Measurements from ENCODE around the gene PSD.

The PSD gene

DNA sequence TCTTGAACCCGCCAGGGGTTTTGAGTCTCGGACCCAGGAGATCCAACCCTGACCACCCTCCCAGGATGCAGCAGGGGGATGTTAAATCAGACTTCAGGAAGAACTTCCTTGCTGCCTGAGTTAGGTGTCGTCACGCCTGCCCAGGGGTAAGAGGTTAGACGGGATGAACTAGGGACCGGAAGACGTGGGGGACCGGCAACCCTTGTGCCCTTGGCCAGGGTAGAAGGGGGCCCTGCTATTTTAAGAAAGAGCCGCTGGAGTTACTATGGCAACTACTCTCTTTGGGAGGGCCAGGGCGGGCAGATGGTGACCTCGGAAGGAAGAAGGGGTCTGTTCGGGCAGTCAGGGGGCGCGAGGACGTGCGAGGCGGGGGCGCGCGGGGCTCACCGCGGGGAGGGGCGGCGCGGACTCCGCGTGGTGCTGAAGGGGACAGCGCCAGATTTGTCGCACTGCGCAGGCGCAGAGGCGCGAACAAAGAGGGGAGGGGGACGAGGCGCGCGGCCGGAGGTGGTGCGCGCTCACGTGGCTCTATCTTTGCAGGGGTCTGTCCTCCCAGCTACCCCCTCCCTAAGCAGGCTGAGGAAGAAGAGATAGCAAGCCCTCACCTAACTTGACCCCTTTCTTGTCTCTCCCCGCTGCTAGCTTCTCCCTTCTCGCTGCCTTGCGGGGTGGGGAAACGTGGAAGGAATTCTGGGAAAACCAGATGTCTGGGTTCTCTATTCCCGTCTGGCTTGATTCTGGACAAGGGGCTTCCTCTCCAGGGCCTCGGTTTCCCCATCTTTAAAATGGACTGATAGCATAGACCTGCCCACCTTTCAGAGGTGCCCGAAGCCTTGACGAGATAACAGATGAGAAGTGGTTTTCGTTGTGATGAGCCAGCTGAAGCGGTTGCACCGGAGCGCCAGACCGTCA, 940 bp upstream of the PSD start:
- no peak for DNase-seq

DNA sequence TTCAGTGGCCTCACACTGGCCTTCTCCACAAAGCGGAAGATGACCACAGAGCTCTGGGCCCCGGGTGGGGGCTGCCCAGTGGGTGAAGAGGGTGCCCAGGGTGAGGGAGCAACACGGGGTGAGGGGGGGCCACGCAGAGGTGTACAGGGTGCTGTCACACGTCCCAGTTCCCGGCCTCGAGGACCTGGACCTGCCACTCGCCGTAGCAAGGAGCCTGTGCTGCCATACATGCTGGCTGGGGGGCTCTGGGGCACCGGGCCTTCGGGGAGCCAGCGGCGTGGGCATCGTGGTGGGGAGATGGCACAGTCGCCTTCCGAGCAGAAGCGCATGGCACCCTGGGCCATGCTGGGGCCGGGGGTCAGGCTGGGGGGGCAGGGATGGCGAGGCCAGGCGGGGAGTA, 1.9 kb downstream of the PSD start:
- DNase-seq = no peak

DNA sequence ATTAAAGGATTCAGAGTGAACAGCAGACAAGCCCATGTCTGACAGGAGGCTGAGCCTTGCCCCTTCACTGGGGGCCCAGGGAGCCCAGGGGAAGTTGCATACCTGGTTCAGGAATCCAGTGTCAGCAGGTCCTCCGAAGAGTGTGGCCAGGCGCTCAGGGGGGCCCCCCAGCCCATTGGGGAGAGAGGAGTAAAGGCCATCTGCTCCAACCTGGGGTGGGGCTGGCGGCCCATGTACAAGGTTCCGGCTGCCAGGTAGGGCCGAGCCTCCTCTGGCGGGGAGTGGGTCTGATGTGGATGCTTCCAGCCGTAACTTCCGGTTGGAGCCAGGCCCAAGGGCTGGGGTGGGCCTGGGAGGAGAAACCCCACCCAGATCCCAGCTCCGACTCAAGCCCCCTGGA, 2.3 kb downstream of the PSD start:
- DNase-seq = no peak

DNA sequence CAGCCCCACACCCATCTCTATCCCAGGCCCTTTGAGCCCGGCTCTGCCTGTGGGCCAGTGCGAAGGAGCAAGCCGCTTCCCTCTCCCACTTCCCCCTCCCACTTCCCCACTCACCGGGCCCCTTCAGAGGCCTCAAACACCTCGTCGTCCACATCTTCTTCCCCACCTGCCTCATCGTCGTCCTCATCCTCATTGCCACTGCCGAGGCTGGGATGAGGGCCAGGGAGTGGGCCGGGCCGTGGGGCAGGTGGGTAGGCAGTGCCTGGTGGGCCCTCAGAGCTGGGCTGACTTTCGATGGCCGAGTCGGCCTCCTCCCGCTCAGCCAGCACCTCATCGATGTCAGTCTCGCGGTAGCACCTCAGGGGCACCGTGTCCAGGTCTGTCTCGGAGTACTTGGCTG, 3.8 kb downstream of the PSD start:
- DNase-seq = no peak

DNA sequence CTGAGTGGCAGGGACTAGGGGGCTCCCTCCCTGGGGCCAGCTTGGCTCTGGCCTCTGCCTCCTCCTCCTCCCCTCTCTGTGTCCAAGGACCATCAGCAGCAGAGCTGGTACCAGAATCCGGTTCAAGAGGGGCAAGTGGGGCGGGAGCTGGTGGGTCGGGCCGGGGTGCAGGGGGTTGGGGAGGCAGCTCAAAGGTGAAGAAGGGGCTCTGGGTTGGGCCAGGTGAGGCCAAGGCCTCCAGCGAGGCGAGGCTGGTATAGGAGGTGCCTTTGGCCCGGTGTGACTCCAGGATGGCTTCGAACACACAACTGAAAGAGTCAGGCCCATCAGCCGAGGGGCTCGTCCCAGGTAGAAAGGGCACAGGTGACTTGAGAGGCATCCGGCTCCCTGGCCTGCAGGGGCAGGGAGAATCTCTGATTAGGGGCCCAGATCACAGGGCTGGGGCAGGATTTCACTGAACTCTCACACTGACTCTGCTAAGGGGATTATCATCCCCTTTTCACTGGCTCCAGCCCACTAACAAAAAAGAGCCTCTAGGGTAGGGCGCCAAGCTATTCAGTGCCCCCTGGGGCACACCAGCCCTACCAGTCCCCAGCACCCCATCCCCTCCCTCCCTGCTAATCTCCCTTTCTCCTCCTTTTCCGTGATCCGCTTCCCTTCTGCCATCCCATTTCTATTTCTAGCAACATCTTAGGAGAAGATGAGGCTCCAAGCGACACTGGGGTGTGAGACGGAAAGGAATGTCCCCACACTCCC, 4.6 kb downstream of the PSD start:
- no peak for DNase-seq

DNA sequence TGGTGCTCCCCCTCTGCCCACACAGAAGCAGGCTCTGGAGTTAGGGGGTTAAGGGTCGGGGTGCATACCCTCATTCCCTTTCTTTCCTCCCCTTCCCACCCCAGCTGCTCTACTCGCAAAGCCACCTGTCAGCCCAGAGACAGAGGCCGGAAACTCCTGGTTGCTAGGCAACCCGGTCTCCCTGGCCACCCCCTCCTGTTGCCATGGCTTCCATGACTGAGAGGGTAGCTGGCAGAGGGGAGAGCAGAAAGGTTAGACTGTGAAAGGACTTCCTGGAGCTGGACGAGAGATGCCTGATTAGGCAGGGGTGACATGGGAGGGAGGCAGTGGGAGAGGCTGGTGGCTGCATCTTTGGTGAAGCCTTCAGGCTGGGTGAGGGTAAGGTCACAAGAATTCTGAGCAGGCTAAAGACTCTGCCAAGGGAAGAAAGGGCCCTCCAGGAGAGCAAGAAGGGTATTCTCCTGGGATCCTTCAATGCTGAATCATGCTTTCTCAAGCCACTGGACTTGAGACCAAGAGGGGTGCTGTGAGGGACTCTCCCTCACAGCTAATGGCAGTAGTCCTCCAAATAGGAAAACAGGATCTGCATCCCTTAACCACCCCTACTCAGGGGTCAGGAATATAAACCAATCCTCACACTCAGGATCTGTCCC, 5.4 kb downstream of the PSD start:
- DNase-seq = peak; percentile 37

DNA sequence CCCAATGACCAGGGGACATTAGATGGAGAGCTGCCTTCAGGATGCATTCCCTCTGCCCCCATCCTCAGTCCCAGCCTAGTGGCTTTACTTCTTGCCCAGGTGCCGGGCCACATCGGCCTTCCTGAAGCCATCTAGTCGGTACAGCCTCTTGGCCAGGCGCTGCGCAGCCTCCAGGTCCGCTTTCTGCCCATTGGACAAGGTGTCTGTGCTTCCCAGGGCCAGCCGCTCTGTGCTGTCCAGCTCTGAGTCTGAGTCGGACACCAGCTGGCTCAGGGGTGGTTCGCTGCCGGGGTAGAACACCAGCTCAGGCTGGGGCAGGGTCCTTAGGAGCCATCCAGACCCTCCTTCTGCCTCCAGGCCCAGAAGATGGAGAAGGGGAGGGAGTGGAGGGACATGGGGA, 6.3 kb downstream of the PSD start:
- DNase-seq = no peak

DNA sequence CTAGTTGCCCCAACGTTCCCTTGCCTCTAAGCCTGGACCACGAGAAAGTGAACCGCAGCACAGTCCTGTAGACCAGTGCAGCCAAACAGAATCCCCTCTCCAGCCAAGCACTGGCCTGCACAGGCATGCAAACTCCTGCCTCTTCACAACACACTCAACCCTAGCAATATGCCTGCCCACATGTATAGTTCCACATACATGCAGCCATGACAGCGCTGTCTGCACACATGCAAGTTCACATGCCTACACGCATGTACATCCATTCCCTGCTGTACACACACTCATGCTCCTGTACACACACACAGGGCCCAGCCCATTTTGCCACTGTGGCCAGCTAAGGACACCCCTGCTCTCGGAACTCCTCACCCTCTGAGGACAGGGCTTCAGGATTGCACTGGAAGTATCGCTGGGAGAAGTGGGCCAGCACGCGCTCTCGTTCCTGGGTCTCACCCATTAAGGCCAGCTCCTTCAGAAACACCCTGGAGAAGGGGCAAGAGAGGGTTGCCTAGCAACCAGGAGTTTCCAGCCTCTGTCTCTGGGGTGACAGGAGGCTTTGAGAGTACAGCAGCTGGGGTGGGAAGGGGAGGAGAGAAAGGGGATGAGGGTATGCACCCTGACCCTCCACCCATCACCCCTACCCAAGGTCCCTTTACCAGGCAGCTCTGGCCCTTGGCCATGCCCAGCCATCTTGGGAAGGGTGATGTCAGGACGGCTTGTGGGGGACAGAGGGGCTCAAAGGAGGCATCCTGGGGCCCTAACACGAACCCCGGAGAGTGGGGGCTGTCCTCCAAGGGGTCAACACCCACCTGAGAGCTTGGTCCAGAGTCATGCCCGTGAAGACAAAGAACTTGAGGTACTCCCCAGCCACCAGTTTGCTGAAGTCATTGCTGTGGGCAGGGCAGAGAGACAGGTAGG, 7.0 kb downstream of the PSD start:
- DNase-seq = no peak

DNA sequence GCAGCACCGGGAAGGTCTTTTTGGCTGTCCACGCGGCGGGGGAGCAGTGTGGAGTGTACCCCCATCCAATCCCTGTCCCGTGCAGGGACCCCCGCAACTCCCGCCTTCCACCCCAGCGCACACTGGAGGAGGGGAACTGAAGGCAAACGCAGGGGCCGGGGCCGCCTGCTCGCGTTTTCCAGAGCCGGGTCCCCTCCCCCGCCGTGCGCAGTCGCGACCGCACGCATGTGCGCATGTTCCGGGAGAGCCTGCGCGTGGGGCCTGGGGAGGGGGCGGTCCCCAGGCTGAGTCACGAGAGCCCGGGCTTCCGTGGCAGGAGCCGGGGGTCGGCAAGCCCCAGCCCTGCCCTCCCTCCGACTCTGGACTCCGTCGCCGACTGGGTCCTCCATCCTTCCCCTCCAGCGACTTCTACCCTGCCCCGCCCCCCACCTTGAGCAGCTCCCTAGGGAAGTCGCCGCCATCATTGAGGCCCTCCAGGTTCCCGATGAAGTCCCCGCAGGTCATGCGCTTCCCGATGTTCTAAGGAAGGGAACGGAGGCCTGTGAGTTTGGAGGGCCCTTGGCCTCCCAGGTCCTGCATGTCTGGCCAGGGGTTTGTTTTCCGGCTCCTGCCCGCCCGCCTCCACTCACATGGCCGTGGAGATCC, 8.0 kb downstream of the PSD start:
- no peak for DNase-seq

DNA sequence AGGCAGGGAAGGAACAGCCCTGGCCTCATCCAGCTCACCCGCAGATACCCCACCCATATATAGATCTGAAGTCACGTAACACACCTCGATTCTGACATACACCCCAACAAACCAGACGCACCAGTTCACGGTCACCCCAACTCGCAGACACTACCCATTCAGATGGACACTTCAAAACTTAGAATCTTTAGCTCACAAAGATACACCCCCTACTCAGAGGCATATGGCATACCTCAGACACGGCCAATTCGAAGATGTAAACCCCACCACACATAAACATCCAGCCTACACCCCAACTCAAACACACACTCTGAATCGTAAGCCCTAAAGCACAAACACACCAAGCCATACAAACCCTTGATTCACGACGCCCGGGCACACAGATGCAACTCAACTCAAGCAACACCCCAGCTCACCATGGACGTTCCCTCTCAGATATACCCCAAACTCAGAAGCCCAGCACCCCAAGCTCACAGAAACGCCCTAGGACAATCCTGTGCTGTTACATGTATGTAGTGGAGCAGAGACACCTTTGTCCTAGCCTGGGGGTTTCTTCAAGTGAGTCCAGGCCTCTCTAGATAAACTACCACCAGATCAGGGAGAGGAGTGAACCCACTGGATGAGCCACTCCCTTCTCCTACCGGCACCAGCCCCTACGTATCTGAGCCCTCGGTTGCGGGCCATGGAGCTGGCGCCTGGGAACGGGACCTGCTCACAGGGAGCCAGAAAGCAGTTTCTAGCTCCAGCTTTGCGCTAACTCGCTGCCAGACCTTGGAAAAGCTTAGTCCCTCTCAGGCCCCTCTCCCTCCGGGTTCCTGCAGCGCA, 8.8 kb downstream of the PSD start:
- DNase-seq = no peak

DNA sequence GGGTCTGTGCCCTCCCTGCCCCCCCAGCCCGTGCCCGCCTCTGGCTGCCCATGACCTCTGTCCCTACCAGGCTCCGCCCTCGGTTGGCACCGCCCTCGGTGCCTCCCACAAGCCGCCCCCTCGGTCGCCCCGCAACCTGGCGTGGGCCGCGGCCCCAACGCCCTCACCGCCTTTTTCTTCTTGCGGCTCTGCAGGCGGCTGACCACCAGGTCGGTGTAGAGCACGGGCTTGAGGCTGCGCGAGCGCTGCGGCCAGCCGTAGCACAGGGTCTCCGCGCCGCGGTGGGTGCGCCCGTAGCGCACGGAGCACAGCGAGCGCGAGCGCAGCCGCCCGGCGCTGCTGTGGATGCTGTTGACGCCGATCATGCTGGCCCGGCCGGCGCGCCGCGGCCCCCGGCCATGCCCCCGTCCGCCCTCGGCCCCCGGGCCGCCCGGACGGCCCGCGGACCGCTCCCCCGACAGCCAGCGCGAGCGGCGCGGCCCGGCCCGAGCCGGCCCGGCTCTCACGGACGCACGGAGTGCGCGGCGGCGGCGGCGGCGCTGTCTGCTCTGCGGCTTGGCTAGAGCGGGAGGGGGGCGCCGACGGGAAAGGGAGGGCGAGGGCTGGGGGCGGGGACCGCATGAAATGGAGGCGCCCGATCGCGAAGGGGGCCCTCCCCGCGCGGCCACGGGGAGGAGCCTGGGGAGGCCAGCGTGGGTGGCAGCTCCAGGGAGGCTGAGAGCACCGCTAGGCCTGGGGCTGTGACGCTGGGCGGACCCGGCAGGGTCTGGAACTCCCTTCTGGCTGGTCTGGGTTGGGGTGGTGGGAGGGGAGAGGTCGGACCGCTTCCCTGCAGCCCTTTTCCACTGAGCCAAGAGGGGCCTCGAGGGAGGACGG, 9.6 kb downstream of the PSD start:
- no peak for DNase-seq

DNA sequence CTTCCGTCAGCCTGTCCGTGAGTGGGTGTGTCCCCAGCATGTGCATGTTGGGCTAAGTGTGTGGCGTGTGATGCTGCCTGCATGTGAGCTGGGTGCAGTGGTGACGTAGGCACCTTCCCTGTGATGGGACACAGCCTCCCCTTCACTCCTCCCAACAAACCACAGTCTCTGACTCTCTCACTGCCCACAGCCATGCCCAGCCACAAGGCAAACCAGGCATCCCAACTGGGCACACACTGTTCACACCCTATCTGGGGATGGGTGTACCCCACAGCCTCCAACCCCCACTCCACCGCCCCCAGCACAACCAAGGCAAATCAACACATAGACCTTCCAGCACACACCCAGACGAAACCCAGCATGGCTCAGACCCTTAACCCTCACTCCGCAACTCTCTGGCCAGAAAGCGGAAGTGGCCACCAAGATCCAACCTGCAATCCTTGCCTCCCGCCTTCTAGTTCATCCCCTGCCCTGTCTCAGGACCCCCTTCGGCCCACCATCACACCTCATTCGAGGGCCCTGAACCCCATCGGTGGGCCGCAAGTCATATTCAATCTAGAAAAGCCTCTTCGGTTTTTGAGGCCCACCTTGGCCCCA, 10.4 kb downstream of the PSD start:
- DNase-seq = no peak

DNA sequence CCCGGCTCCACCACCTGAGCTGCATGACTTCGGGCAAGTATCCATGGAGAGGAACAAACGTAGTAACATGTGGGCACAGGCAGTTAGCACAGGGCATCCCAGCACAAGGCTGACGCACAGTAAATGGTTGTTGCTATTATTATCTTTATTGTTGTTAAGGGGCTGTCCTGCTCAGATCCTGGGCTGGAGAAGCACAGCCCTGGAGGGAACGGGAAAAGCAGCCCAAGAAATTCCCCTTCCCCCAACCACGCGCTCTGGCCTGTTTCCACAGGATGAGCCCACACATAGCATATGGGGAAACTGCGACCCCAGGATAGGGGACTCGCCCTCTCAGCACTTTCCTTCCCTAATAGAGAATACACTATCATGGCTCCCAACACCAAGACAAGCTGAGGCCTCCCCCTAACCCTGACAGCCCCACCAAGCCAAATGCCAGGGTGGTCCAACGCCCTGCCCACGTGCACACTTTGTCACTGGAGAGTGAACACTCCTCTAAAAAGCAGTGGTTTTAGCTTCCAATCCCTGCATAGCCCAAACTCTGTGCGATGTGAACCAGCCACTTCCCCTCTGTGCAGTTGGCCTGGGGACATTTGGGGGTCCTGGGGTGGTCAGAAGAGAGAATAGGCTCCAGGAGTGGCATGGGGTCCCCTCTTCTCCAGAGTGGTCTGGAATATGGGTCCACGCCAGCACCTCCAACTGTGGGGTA, 11.0 kb downstream of the PSD start:
- no peak for DNase-seq

DNA sequence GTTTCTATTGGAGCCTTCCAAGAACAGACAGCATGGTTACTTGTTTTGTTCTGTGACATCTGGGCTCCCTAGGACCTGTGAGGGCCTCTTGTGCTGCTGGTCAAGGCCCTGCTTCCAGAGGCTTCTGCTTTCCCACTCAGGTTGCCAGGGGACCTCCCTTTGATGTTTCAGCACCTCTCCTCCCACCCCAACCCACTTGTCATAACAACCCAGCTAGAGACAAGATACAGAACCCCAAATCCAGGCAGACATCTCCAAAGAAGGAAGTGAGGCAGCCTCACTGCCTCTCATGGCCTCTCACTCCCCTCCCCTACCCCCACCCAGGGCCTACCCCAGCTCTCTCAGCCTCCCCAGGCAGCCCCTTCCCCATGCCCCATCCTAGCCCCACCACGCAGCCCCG, 11.8 kb downstream of the PSD start:
- DNase-seq = no peak

DNA sequence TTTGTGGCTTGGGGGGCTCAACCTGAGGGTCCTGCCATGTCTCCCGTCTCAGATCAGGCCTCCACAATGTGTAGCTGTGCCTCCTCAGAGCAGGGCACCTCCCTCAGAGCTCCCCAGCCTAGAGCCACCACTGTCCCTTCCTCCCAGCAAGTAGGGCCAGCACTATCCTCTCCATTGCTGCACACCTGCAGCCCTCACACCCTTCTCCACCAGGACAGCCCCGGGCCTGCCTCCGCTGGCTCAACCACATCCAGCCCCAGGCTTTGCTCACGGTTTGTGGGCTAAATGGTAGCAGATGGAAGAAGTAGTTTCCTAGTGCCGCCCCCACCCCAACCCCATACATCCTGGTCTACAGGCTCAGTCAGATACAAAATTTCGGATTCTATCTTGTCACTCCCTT, 13.0 kb downstream of the PSD start:
- no peak for DNase-seq

DNA sequence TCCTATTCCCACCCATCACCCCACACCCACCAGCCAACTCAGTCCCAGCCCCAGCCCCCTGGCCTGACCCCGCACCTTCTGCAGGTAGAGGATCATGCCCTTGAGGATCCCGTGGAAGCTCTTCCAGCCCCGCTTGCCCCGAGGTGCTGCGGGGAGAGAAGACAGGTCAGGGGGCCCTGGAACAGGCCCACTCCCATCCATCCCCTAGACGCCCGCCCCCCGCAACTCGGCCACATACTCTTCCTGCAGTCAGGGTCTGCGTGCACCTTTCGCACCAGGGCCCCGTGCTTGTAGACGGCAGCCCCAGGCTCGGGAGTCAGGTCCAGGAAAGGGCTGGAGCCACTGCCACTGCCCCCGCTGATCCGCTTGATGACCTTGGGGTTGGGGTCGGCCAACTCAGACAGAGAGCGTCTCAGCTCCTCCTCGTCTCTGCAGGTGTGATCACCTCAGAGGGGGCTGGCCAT, 13.4 kb downstream of the PSD start:
- no peak for DNase-seq

DNA sequence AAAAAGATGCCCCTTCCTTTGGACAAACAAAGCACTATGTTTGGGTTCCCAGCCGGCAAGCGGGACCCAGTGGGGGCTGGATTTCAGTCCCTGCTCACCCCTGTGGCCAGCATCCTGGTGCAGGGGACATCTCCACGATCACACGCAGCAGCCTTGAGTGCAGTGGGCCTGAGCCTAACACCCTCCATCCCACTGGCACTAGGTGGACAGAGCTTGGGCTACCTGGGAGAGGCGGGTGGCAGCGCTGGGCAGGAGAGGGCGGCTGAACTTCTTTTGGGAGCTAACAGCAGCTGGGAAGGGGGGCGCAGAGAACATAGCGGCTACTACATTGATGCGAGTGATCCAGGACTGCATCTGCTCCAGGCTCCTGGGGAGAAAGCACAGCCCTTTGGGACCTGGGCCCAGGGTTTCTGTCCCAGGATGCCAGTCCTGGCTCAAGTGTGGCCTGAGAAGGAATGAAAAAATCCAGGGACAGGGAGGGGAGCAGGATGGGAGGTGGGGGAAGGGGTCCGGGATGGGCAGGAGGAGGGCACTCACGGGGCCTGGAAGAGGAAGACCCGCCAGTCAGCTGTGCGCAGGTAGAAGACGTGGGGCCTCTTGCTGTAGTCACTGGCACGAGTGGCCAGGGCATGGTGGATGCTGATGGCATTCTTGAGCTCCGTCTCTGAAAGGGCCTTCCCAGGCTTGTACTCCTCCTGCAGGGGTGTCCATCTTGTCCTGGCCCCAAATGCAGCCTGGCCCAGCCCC, 14.1 kb downstream of the PSD start:
- DNase-seq = no peak

DNA sequence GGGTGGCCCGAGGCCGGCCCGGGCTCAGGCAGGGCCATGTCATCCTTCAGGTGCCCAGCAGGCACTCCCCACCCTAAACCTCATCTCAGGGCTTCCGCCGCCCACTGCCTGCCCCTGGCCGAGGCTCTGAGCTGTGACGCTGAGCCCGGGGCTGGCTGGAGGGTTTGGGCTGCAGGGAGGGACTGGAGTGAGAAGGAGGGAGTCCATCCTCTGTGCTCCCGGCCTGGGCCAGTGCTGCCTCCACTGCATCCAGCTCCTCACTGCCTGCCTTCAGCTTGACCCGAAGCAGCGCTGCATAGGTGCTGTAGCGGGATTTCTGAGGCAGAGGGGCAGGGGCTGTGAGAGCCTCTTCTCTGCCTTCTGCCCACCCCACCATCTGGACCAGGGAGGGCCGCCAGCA, 15.5 kb downstream of the PSD start:
- no peak for DNase-seq
